Stimulated activated CD8-positive, alpha-beta memory T cell treated with anti-CD3 and anti-CD28 coated beads, Interleukin-7, amount 100 ng/mL, for 24 hours (primary cell): ENCODE results near the gene TAPT1.

Experiments used
- DNase-seq: peaks from one replicate; pipeline ENCODE4 v3.0.0-alpha.2; 2020; ENCODE audit warnings: low read depth

Gene TAPT1

DNA sequence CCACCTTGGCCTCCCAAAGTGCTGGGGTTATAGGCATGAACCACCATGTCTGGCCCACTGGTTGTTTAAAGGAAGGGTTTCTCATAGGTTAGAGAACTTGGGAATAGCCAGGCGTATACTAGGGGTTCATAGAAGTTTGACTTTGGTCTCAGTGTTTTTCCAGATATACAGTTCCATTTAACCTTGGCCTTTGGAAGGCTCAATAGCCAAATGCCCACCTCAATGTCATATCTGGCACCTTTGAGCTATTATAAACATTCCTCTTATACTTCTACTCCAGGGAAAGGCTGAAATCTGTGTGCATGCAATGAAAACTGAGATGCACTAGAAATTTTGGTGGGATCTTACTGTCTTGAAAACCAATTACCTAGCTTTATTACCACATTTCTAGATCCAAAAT, 95.0 kb downstream of the TAPT1 start:
- no peak for DNase-seq

DNA sequence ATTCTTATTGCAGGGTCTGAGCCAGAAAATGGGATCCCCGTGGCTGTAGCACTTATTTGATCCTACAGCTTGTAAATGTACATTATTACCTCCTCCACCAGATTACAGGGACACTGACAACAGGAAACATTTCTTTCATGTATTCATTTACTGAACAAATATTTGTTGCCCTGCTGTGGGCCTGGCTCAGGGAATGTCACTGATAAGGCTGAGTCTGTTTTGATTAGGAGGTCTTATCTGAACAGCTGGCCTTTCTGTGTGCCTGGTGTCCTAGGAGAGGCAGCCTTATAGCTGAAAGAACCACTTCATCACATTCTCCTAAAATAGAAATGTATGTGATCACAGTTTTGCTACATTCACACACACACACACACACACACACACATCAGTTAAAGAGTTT, 96.9 kb downstream of the TAPT1 start:
- DNase-seq: no peak

DNA sequence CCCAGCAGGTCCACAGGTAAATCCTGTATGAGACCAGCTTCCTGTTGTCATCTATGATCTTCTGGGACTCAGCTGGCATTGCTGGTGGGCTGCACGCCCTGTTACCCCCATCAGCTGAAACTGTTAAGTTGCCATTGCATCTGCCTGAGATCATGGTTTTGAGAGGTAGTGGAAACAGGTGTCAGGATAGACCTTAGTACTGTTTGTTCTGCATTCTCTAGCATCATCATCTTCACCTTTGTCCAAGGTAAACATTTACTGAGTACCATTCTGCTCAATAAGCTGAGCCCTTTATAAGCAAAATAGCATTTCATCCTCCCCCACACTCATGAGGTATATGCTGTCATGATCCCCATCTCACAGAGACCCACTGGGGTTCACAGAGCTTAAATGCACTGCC, 99.6 kb downstream of the TAPT1 start:
- no peak for DNase-seq

DNA sequence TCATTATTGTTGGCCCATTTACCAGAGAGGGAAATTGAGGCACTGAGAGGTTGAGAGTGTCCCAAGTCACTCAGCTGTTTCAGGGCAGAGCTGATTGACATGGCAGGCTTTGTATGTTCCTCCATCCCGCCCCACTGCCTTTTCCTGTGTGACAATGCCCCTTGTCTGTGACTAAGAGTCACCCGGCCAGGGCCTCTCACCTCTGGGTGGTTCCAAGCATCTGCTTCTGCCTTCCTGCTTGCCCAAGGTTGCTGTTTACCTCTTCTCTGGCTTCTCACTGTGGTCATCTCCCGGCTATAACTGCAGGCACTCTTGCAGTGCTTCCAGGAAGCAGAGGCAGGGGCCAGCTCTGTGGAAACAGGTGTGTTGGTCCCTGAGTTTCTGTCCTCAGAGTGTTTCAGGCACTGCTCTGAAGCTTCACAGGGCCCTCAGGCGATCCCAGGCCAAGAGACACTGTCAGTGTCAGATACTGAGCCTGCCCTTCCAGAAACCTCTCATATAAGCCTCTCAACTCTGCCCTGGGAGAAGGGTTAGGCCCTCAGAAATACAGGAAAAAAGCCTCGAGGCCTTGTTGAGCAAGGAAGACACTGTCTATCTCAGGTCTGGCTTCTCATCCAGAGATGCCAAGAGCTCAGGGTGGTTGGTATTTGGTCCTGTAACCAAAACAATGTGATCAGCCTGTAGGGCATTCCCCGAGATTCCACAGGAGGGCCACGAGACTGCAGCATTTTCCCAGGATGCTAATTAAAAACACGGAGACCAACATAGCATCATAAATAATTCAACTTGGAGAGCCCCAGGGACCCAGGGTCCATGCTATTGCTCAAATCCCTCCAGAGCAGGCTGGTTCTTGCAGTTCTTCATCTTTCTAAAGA, 100.5 kb downstream of the TAPT1 start:
- DNase-seq: no peak

DNA sequence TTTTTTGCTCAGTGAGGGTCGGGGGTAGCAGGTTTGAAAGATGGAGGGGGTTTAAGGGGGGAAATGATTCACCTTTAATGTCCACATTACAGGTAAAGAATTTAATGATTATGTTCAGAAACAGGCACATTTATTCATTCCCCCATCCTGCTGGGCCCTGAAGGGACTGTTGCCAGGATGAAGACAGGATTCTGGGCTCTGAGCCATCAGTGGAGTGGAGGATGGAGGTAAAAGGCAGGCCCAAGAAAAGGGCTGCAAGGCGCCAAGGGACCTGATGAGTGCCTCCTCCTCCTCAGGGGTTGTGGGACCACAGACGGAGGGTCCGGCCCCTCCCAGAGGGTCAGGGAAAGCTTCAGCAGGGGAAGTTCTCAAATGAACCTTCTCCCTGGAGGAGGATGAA, 102.0 kb downstream of the TAPT1 start:
- DNase-seq: no peak

DNA sequence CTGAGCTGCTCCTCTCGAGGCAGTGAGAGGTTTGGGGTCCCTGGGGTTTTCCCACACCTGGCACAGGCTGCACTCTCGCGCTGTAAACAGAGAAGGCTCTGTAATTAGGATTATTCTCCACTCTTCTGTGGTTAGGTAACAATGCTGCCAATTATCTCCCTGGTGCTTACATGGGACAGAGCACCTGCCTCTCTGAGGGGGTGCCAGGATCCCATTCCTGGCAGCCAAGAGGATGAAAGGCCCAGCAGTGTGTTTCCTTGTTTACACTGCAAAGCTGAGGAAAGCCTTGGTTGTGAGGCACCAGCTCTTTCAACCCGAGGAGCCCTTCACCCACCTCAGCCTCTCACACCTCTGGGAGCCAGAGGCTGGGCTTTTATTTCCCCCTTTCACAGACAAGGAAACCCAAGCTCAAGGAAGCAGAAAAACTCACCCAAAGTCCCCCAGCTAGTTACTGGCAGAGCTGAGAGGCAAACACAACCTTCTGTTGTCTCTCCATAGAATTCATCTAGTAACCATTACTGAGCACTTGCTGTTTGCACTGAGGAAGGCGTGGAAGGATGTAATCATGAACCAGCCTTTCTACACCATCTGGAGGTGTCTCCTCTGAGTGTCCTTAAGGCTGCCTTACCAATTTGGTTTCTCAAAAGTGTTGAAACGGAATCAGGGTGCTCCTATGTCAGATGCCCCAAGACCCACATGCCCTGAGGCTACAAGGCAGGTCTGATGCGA, 102.8 kb downstream of the TAPT1 start:
- DNase-seq: no peak

DNA sequence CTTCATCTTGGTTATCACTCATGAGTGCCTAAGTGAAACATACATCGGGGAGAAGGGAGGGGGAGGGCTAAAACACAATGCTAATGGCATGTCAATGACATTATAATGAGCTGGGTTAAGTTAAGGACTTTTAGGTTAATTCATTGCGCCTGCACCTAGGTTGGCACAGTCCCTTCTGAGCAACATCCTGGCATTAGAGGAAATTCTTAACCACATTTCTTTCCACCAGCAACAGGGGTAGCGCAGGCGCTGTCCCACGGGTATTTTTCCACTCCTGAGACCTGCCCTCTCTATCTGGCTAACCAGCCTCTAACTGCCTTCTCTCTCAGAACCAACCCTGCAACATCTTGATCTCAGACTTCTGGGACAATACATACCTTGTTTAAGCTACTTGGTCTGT, 103.5 kb downstream of the TAPT1 start:
- DNase-seq: no peak

DNA sequence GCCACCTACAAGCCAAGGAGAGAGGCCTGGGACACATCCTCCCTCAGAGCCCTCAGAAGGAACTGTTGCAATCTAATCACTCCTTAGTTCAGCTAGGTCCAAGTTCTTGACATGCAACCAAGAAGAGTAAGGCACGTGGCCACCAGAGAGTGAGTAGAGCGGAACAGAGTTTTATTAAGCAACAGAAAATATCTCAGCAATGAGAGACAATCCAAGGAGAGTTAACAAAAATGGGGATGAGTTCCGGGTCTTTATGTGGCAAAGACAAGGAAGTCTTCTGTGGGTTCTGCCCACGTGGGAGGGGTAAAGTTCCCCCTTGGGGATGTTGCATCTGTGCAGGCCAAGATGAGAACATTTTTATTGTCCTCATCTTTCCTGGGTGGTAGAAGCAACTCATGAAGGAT, 104.0 kb downstream of the TAPT1 start:
- DNase-seq: no peak

DNA sequence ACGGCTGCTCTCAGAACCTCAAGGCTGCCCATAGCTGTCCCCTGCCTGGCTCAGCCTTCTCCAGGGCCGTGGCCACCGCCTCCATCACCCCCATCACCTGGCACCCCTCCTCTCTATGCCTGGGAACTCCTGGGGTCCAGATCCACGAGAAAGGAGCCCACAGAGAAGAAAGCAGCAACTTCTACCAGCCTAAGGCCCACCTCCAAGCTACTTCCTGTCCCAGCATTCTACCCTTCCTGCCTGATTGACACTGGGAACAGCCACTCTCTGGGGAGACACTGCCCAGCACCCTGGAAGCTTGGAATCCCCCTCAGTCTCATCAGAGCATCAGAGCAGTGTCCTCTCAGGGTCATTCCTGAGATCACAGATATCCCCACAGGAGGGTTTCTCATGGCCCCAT, 105.6 kb downstream of the TAPT1 start:
- no peak for DNase-seq

DNA sequence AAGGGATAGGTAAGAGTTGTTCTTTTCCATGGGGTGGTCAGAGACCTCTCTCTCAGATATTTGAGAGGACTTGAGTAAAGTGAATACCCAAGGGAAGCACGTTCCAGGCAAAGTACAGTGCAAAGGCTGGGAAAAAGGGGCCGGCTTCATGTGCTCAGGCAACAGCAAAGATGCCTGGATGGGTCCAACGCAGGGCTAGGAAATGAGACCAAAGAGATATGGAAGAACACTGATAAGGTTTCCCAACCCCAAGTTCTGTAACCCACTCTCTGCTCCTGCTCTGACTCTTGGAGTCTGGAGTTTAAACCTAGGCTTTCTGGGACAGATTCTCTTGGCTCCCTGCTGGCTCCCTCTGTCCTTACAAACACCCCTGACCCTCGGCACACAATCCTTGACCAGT, 106.3 kb downstream of the TAPT1 start:
- DNase-seq: no peak

DNA sequence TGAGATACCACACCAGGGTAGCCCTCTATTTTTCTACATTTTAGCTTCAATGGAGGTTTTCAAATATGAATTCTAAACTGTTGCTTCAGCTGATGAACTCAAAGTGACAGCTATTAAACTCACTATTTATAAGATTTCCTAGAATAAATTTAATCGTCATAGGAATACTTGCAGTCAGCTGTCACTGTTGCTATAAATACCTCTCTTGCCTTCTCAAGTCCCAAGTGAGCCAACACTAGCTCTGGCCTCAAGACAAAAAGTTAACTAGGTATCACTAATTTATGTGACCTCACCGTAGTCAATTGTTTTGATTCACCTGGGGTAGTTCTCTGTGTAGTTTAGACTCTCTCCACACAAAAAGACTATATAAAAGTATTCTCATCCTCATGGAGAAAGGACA, 108.2 kb downstream of the TAPT1 start:
- no peak for DNase-seq

DNA sequence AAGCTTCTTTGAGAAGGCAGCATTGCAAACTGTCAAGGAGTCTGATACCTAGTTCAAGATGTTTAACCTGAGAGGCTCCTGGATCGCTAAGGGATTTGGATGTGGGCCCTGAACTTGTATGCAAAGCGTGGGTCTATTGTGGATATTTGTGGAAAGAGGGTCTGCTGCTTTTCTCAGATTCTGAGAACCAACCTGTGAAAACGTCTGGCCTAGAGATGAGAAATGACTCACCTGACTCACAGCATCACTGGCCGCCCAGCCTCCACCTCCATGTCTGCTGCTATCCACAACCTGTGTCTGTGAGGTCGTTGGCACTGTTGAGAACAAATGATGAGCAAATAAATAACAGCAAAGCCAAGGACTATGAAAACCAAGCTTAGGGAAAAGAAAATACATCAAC, 109.1 kb downstream of the TAPT1 start:
- no peak for DNase-seq

DNA sequence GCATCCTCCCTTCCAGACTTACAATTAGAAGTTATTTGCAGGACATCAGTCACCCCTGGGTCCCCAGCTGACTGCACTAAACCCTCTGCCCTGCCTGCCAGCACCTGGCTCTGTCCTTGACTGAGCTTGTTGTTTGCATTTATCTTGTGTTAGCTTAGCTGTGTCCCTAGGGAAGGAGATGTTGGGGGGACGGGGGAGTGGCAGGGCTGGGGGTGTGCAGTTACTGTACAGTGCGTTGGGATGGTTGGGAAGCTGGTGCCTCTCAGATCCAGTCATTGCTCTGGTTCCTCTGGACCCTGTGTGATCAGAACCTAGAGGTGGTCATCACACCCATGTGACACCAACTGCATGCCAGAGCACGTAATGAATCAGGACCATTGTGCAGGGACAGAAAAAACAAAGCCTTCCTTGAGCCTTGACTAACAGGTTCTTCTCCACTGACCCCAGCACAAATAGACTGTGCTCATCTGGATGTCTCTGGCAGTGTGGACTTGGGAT, 109.7 kb downstream of the TAPT1 start:
- no peak for DNase-seq

DNA sequence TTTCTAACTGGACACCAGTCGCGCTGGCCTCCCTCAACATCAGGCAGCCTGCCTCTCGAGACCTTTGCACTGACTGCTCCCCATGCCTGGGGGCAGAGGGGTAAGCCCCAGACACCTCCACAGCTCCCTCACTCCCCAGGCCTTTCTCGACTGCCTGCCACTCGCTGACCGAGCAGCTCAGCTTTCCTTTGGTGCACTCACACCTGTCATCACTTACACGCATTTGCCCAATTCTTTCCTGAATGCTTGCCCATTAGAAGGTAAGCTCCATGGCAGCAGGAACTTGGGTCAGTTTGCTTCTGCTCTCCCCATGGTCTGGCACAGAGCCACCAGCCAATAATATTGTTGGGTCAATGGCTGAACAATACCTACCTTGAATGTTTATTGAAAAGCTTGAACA, 110.3 kb downstream of the TAPT1 start:
- DNase-seq: no peak

DNA sequence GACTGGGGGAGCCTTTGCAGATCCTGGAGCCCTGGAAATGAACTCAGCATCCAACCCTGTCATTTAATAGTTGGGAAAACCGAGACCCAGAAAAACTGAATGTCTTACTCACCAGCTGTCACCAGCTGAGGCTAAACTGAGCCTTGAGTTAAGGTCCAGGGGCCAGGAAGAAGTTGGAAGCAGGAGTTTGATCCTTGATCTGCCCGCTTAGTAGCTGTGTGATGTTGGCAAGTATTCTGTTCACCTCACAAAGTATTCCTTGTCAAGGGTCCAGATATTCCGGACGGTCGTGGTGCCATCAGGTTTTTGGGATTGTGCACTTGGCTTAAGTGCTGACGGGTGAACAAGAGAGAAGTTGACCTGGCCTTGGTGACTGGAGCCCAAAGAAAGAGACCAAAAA, 111.7 kb downstream of the TAPT1 start:
- DNase-seq: no peak

DNA sequence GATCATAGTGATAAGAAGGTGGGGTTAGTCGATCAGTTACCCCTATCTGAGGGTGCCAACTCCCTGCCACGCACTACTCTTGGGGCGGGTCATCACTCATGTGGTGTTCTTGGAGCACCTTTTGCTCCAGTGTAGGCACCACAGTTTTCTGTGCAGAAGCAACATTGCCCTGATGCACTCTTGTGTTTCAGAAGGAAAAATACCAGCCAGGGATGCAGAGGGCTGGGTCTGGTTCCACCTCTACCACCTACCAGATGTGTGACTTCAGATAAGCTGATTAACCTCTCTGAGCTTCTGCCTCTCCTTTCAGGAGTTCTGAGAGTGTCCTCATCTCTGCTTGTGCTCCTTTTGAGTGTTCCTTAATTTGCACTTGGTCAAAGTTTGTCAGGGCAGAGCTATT, 112.5 kb downstream of the TAPT1 start:
- no peak for DNase-seq

DNA sequence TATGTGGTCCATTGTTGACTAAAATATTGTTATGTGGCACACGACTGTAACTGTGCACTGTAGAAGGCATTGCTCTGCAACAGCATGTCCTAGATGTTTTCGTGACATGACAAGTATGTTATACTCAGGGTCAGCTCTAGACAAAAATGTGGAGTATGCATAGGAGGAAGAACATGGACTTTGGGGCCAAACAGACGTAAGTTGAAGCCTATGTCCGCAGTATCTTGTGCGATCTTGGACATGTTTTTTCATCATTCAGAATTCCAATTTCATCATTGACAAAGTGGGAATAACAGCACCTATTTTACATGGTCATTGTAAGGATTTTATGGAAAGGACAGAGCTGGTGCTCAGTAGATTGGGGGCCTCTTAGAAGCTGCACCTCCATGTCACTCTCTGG, 114.7 kb downstream of the TAPT1 start:
- DNase-seq: no peak

DNA sequence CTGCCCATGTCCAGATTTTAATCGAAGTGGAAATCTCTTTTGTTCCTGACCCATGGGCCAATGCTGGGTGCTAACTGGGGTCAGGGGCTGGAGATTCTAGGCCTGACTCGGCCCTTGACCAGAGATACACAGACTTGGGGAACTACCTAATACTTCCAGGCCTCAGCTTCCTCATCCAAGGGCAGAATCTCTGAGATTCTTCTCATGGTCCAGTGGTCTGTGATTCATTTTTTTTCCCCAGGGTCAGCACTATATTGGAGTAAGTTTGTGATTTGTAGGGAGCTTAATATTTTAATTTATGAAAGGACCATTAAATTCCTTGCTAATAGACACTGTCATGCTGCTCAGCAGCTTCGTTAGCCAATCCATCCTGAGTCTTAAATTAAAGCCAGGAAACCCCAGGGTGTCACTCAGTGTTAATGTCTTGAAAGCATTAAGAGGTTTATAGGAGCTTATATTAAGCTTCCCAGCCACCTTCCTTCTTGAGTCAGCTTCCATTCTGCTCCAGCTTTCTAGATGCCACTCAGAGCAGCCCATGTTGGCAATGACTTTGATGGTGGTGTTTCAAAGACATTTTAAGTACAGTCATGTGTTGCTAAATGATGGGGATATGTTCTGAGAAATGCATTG, 115.5 kb downstream of the TAPT1 start:
- DNase-seq: no peak
